Germinal center (tissue), 1 donor: ENCODE measurements around the gene N4BP2L1.

Experiments
- DNase-seq: peaks from one replicate; pipeline ENCODE4 v3.0.0; 2012; ENCODE audit warnings: mixed read lengths, low spot score

N4BP2L1 gene

DNA sequence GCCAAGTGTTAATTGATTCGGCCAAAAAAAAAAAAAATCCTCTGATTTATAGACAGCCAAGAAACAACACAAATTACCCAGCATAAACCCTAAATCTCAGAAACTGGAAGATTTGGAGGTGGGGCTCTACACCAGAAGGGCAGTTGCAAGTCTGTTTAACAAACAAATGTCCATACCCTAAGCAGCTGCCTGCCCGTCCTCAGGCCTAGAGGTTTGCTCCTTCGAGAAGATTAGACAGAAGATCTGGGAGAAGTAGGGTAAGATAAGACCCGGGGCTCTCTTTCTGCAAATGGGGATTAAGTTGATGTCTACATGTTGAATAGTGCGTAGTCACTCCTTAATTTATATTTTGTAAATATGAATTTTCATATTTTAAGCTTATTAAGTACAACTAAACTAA lies 3.4 kb upstream of the N4BP2L1 start:
- no peak for DNase-seq

DNA sequence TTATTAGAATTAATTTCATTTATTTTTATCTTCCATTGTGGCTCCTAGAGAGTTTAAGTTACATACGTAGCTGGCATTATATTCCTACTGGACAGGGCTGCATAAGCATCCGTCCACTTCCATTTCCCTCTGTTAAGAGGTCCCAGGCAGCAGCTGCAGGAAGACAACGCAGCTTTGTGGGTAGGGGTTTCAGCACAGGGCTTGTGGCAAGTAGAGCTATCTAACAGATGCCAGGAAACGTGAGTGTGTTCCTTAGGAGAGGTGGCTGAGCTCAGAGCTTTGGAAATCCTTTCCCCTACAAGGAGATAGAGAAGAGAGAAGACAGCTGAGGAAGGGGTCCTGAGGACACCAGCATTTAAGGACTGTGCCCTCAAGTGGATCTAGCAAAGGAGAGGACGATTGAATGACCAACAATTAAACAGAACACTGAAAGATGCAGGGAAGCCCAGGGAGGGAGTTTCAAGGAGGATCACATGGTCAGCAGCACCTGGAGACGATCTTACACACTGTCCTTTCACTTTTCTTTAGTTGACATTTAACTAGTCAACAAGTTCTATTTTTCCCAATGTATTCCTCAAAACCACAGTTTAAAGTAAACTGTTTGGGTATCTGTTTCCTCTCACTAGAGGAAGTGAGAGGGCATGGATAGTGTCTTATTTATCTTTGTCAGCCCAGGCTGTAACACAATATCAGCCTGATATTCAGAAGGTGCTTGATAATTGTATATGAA lies 2.3 kb upstream of the N4BP2L1 start:
- DNase-seq: no peak

DNA sequence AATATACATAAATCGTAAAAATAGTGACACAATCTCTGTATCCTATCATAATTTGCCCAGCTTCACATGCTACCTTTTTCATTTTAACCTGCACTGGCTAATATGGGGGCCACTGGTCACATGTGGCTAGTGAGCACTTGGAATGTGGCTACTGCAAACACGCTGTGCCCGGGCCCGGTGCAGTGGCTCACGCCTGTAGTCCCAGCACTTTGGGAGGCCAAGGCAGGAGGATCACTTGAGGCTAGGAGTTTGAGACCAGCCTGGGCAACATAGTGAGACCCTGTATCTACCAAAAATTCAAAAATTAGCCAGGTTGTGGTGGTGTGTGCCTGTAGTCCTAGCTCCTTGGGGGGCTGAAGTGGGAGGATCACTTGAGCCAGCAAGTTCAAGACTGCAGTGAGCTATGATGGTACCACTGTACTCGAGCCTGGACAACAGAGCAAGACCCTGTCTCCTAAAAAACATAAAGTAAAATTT lies 1.5 kb upstream of the N4BP2L1 start:
- no peak for DNase-seq

DNA sequence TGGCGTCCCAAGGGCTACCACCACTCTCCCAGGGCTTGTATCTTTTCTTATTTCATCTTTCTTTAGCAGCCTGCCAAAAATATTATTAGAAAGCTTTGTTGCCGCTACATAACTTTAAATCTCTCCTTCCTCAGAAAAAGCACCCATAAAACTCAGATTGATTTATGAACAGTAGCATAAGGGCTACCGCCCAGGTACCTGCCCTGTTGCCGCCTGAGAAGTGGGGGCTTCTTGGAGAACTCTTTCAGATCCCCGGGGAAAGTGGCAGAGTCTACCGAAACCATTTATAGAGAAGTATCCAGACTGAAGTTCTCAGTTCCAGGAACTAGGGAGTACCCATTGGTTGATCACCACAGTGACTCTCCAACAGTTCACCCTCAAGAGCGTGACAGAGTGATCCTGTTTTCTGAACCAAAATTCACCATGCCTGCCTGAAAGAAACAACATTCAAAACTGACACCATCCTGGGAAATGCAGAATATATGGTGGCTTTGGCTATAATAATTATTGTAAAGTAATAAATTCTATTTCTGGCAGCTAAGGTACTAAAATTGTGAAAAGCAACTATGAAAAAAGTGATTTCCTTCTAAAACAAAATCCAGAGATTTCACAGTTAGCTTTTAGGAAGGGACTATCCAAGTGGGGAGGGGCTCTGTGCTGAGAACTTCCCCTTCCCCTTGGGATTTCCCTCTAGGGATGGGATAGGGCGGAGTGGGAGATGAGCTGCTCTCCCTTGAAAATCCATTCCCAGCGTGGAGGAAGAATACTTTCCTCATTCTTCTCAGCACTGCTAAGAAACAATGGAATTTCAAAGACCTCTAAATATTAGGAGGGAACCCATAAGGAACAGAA lies 877 bp upstream of the N4BP2L1 start:
- peak; percentile 16 for DNase-seq

DNA sequence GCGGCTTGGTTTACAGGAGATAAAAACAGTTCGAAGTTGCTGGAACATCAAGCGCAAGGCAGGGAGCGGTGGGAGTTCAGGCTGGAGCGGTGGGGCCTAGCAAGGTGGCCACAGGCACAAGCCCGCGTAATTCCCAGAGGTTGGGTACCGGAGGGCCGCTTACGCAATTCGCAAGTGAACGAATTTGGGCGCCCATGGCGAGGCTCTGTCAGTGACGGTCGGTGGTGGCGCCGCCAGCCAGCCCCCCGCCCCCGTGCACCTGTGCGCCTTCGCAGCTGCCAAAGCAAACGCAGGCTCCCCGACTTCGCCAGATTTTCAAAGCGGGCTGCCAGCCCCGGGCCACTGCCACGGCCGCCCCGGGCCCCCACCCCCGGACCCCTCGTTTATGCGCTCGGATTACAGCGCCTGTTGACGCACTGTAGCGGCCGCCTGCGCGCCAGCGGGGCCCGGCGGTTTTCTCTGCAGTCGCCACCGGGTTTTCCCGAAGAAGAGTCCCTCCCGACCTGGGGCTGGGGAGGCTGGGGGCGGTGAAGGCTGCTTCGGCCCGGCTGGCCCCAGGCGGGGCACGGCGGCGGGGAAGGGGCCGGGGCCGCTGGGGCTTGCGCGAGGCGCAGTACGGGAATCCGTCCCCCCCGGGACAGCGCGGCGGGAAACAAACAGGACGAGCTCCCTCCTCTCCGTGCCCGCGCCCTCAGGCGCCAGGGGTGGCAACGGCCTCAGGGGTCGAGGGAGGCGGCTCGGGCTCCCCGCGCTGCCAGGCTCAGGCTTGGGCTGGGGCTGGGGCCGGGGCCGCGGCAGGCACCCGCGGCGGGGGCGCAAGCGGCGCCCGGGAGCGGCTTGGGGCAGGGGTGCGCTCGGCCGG lies 709 bp downstream of the N4BP2L1 start:
- DNase-seq: peak; percentile 60

DNA sequence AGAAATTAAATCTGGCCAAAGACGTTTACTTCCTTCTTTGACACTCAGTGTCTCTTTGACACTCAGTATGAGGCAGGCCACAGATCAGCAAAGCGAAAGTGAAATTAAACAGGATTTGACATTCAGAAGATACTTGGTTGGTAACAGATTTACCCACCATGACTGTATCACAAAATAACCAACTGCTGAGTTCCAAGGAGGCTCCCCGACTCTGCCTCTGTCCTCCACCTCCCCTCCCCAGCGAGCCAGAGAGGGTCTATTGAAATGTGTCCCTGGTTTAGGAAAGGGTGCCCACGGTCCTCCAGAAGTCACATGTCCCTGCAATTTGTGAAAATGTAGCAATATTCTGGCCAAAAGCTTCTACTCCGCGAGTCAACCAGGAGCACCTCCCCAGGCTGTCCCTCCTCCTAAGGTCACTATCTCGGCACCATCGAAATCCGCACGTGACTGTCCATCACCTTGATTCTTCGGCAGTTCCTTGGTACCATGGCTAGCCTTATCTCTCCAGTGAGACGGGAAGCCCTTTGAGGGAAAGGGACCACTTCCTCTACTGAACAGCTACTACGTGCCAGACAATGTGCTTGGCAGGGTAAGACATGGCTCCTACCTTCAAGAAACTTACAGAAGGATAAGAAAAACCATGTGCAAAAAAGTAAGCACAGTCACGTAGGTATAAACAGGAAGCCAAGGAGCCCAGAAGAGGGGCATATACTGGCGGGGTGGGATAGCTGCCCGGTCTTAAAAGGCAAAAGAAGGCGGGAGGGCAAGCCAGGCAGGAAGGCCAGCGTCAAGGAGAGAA lies 1.5 kb downstream of the N4BP2L1 start:
- DNase-seq: peak; percentile 69

DNA sequence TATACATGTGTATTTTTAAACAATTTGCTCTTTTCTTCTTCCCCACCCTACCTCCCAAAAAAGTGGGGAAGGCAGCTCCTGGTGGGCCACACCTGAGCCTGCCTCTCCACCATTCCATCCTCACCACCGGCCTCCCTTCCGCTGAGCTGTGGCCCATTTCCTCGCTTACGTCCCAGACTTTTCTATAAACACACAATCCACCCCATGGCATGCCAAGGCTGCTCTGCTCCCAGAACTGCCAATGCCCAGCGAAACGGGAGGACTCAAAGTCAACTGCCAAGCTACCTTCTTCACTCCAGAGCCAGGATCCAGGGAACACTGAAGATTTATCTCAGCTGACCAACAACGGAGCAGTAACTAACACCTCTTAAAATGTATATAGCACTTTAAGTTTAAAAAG lies 2.8 kb downstream of the N4BP2L1 start:
- no peak for DNase-seq

DNA sequence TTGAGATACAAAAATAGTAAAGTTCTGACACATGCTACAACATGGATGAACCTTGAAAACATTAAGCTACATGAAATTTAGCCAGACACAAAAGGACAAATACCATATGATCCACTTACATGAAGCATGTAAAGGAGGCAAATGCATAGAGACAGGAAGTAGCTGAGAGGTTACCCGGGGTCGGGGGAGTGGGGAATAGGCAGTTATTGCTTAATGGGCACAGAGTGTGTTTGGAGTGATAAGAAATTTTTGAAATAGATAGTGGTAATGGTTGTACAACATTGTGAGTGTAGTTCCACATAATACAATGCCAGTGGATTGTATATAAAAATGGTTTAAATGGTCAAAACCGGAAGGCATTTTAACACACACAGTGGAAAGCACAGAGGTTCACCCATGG lies 4.3 kb downstream of the N4BP2L1 start:
- no peak for DNase-seq

DNA sequence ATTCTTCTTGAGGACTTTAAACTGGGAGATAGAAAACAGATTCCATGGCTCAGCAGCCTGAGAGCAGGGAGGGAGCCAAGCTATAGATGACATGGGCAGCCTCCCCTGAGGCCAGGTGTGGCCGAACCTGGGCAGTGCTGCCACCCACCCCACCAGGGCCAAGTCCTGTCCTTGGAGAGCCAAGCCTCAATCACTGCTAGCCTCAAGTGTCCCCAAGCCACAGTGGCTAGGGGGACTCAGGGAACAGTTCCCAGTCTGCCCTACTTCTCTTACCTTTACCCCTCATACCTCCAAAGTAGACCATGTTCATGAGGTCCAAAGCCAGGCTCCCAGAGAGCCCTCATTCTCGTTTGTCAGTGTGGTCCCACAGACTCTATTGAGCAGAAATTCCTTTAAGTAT lies 8.1 kb downstream of the N4BP2L1 start:
- DNase-seq: no peak

DNA sequence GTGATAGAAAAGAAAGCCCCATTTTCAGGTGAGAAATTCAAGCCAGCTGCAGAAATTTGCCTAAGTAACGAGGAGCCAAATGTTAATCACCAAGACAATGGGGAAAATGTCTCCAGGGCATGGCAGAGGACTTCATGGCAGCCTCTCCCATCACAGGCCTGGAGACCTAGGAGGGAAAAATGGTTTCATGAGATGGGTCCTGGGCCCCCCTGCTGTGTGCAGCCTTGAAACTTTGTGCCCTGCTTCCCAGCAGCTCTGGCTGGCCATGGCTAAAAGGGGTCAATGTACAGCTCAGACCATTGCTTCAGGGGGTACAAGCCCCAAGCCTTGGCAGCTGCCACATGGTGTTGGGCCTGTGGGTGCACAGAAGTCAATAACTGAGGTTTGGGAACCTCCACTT lies 9.9 kb downstream of the N4BP2L1 start:
- no peak for DNase-seq

DNA sequence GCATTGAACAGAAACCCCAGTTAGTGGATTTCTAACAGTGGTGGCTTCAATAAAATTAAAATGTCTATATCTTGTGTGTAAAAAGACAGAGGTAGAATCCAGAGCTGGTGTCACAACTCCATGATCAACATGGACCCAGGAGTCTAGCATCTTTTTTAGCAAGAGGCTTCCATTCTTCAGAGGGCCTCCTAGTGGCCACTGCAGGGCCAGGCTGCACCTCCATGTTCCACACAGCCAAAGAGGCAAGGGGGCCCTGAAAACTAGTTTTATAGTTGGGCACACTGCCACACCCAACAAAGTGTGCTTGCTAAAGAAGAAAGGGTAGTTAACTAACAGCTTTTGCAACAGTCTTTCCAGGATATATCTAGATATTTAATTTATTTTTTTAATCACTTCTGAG lies 12.9 kb downstream of the N4BP2L1 start:
- DNase-seq: peak; percentile 8

DNA sequence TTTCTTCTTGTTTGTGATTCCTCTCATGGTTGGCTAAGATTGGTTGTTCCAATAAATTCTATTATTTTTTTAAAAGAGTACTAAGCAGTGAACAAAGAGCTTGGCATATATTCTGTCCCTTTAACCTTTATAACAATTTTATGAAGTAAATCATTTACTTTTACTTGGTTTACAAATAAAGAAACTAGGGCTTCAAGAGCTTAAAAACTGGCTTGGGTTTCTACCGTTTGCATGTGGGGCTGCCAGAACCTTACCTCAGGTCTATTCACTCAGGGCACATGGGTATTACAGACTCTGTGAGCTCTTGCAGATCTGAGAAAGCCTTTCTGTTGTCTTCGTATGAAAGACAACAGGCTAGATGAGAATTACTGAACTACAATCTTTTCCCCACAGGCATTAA lies 13.3 kb downstream of the N4BP2L1 start:
- DNase-seq: no peak

DNA sequence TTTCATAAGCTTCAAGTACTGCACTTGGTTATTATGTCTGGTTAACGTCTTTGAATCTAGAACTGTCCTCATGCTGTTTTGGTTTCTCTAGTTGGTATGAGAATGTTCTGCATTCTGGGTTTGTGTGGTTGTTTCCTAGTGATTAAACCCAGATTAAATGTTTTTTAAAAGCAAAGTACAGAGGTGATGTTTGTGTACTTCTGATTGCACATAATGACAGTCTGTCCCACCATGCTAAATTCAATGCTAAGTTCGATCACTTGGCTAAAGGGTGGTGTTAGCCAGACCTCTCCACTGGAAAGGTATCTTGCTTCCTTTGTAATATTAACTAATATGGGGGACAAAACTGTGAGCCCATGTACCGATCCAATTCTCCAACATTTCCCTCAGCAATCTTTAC lies 14.6 kb downstream of the N4BP2L1 start:
- DNase-seq: no peak

DNA sequence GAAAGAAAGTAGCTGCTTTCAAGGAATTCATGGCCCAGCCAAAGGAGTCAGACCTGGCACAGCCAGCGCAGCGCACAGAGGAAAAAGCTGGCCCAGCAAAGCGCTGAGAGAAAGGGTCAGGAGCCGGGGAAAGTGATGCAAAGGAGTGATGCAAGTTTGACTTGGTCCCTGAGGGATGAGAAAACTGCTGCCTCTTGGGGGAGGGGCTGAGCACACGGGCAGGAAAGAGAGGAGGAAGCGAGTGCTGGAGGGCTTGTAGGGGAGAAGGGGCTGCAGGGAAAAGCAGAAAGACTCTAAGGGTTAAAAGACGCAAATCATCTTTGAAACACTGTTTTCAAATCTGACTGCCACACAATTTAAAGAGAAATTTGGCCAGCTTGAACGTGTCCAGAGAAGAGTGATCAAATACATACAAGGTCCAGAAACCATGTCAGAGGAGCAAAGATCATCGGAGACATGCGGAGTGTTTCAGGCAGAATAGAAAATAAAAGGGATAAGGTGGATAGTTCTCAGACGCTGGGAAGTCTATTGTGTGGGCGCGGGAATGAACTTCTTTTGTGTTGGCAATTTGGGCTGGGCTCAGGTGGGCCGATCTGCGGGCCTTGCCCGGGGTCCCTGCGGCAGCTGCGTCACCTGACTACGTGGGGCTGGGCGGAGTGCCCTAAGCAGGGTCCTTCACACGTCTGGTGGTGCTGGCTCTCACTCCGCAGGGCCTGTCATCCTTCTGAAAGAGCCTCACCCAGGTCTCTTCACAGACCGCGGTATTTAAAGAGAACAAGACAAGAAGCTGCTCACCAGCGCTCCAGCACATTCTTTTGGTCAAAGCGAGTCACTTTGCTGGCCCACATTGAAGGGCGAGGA lies 18.1 kb downstream of the N4BP2L1 start:
- no peak for DNase-seq

DNA sequence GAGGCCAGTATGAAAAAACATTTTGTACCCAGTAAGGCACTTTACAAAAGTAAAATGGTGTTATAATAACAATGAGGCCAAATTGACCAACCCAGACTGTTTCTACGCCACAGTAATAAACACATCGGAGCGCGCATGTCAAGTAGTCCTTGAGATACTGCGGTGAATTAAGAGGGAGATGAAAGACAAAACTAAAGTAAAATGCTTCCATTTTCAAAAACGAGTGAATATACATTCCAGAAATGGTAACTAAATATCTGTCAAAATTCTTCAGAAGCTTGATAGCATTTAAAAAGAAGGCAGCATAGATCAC lies 19.0 kb downstream of the N4BP2L1 start:
- DNase-seq: no peak

DNA sequence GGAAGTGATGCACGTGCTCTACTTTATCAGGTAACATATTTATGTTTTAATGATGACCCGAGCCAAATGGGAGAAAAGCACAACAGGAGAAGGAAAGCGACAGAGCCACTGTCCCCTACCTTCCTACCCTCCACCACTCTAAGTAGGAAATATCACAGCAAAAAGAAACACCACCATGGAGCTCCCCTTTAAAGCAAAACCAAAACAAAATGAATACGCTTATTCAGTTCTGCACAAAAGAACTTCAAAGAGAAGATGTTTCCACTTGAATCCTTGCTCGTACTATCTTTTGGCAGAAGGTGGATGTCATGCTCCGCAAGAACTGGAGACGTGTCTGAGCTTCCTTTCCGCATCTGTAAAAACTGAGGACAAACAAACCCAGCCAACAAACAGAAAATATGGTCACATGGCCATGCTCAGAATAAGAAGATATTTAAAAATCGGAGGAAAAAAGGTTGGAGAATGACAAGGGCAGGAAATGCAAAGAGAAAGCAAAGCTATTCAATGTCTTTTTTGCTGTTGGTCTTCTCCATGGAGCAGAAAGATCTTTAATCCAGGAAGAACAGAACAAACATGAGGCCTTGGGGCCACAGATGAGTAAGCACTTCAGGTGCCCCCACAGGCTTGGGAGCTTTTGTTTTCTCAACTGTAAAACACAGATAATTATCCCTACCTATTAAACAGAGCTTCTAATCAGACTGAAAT lies 19.5 kb downstream of the N4BP2L1 start:
- DNase-seq: no peak

DNA sequence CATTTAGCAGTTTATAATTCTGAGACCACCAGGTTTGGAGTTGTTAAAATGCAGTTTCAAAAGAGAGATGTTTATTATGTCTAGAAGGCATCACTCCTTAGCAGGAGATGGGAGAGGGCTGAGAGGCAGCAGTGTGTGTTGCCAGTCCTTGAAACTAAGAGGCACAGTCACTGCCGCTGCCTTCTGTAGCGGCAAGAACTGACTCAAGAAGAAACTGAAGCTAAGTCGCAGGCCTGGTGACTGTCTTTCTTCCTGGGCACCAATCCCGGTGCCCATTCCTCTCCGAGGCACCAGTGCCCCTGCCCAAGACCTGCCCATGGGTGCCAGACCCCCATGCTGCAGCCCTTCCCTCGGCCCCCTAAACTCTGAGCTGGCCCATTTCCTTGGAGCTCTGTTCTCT lies 20.1 kb downstream of the N4BP2L1 start:
- no peak for DNase-seq

DNA sequence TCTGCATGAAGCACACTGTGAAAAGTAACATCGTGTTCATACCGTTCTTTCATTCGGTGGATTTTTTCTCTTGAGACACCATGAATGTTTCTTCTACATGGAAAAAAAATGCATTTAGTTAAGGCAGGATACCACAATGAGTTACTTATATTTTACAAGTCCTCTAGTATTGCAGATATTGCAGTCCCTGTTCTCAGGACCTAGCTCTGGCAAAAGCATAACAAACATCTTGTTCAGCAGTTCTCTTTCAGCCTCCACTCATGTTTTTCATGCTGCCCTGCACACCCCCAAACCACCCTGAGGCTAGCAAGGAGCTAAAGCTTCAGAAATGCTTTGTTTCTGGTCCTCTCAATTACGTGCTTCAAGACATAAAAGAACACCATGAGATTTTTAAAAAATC lies 24.8 kb downstream of the N4BP2L1 start:
- no peak for DNase-seq

DNA sequence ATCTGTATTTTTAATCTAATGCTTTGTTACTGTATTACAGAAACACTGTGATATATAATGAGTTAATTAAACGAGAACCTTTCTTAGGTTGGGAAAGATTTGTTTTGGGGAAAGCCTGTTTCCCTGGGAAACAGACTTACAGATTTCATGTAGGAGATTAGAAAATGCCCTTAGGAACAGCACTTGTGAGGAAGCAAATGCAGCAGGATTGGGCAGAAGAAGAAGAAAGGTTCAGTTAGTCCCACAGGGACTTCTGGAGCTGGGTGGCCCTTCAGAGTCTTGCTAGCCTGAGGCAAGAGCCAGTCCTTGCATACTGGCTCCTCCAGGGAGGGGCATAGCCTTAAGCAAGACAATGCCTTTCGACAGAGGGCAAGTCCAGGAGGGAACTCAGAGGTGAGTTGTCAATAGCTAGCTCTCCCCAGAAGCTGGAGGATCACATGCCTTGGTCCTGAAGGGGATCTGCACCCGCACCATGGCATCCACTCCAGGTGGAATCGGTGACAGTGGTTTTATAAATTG lies 36.8 kb downstream of the N4BP2L1 start:
- DNase-seq: no peak

DNA sequence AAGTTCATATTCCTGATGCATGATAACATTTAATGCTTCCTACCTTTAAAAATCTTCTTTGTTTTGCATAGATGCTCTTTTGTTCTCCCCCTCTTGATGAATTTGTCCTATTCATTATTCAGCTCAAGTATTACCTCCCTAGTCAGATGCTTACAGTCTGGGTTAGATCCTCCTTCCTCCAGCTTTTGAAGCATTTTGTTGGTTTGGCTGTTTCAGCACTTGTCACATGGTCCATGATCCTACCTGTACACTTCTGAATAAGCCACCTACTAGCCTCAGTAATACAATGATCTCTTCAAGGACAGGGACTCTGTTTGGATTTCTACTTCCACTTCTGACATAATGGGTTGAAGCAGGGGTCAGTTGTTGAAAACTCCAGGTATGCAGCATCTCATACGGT lies 37.4 kb downstream of the N4BP2L1 start:
- no peak for DNase-seq
